Activated B cell treated with CpG ODN at 0.5 μM for 24 hours (primary cell): Measurements from ENCODE around the gene ZRANB3. TPM values are rescaled to one million over a fixed set of nuclear protein-coding genes. Genes with fewer than 3 reads are reported as not detected.

ENCODE experiments used
- ATAC-seq: fragments of 200-7000 bp; cut with Tn5 transposase; one replicate; pipeline ENCODE4 v1.10.0; 2021; ENCODE audit warnings: low read depth, mild to moderate bottlenecking, moderate library complexity
- CTCF ChIA-PET: fragments of 350-600 bp; sonication (Branson Sonifier 250); formaldehyde crosslinking; loops from one replicate; lab custom pipeline; 2021; ENCODE audit warnings: antibody characterized with exemption; lab: Charles Lee
- POLR2A ChIA-PET: fragments of 350-600 bp; sonication (Branson Sonifier 250); formaldehyde crosslinking; loops from one replicate; lab custom pipeline; 2021; ENCODE audit warnings: antibody characterized with exemption; lab: Charles Lee
- DNase-seq: peaks from one replicate; pipeline ENCODE4 v3.0.0; 2022
- H3K27ac Mint-ChIP-seq: one replicate; pipeline ENCODE4 v1.8.0; 2020; ENCODE audit warnings: mixed read lengths
- H3K27me3 Mint-ChIP-seq: one replicate; pipeline ENCODE4 v1.8.0; 2021; ENCODE audit warnings: mixed read lengths
- H3K36me3 Mint-ChIP-seq: one replicate; pipeline ENCODE4 v1.8.0; 2021; ENCODE audit warnings: low read depth, mixed read lengths
- H3K4me1 Mint-ChIP-seq: one replicate; pipeline ENCODE4 v1.8.0; 2021; ENCODE audit warnings: mixed read lengths
- H3K4me3 Mint-ChIP-seq: one replicate; pipeline ENCODE4 v1.8.0; 2020; ENCODE audit warnings: mild to moderate bottlenecking, mixed read lengths
- H3K9me3 Mint-ChIP-seq: one replicate; pipeline ENCODE4 v1.8.0; 2020; ENCODE audit warnings: mixed read lengths
- intact Hi-C: fragments of 100-400 bp; cut with micrococcal nuclease; formaldehyde crosslinking; loops from one replicate; pipeline ENCODE4 v1.15.1; 2024
- total RNA-seq: library from RNA; stranded (reverse); gene quantifications from 2 replicates; pipeline ENCODE4 v1.2.3, GENCODE V29; 2022
- TF ChIP-seq, protein P1 (sequence below): fragments of 200-600 bp; IDR thresholded peaks from one replicate; pipeline ENCODE4 v1.8.0; 2022; ENCODE audit warnings: antibody characterized with exemption, mild to moderate bottlenecking

The ZRANB3 gene
- total RNA-seq, 1 donor from 2014 or later = 14.4 TPM

DNA sequence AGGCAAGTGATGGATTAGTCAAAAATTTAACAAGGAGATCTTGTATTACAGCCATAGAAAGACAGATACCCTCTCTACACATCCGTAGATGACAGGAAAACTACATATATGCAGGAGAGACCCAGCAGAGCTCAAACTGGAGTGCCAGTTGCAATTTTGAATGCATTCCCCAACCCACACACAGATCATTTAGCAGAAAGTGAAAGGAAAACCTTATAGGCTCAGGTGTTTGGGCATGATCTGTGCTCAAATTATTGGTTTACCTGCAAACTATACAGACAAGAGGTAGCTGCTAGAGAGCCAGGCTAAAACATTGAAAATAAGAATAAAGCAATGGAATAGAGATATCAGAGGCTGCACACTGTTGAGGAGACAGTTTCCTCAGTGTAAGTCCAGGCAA, 427.2 kb downstream of the ZRANB3 start:
- TF ChIP-seq, protein P1, sequence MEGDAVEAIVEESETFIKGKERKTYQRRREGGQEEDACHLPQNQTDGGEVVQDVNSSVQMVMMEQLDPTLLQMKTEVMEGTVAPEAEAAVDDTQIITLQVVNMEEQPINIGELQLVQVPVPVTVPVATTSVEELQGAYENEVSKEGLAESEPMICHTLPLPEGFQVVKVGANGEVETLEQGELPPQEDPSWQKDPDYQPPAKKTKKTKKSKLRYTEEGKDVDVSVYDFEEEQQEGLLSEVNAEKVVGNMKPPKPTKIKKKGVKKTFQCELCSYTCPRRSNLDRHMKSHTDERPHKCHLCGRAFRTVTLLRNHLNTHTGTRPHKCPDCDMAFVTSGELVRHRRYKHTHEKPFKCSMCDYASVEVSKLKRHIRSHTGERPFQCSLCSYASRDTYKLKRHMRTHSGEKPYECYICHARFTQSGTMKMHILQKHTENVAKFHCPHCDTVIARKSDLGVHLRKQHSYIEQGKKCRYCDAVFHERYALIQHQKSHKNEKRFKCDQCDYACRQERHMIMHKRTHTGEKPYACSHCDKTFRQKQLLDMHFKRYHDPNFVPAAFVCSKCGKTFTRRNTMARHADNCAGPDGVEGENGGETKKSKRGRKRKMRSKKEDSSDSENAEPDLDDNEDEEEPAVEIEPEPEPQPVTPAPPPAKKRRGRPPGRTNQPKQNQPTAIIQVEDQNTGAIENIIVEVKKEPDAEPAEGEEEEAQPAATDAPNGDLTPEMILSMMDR = no peak
- ChIA-PET CTCF (no interaction called here), POLR2A (interaction anchor here (0.5 kb wide), 1 partner anchor 589 kb away, joined by 4 read pairs; no protein-coding TSS in a partner anchor)
- peaks cover 5% of the 10 kb centered on the region for H3K4me1 Mint-ChIP-seq
- H3K4me3 Mint-ChIP-seq = no peak overlapping the region
- H3K27me3 Mint-ChIP-seq = no peaks in the 10 kb centered on the region
- H3K36me3 Mint-ChIP-seq = peaks cover 52% of the 10 kb centered on the region
- no peak for DNase-seq
- intact Hi-C loops = loop anchor here (5.0 kb wide), 1 partner anchor 47 kb away; no protein-coding TSS in a partner anchor
- peaks cover 3% of the 10 kb centered on the region for H3K9me3 Mint-ChIP-seq
- no peak overlapping the region for H3K27ac Mint-ChIP-seq
- ATAC-seq = no peak

- ChIA-PET CTCF (no interaction called here), POLR2A (no interaction called here)
- peaks cover 57% of the 10 kb centered on the region for H3K36me3 Mint-ChIP-seq
- no peak overlapping the region for H3K27ac Mint-ChIP-seq
- no peaks in the 10 kb centered on the region for H3K27me3 Mint-ChIP-seq
- ATAC-seq (no peak), DNase-seq (no peak)
- no peaks in the 10 kb centered on the region for H3K4me1 Mint-ChIP-seq
- intact Hi-C loops = loop anchor here (5.0 kb wide), 1 partner anchor 43 kb away; no protein-coding TSS in a partner anchor
- no peaks in the 10 kb centered on the region for H3K9me3 Mint-ChIP-seq
- TF ChIP-seq, protein P1 = no peak
- no peak overlapping the region for H3K4me3 Mint-ChIP-seq
These were observed 431.1 kb downstream of the ZRANB3 start for GRCh38 chr2:135099802-135100483.

- intact Hi-C loops = no loop called here
- POLR2A ChIA-PET = no interaction called here
- ATAC-seq (no peak), DNase-seq (no peak)
- TF ChIP-seq, protein P1 = no peak
- CTCF ChIA-PET = no interaction called here
- Mint-ChIP-seq H3K4me3 (no peak overlapping the region), H3K9me3 (no peaks in the 10 kb centered on the region), H3K27me3 (no peaks in the 10 kb centered on the region), H3K36me3 (peaks cover 62% of the 10 kb centered on the region), H3K4me1 (no peaks in the 10 kb centered on the region), H3K27ac (no peak overlapping the region)
These were observed 433.3 kb downstream of the ZRANB3 start for GRCh38 chr2:135097532-135098231.

- TF ChIP-seq, protein P1 = no peak
- ChIA-PET POLR2A (no interaction called here), CTCF (no interaction called here)
- DNase-seq (no peak), ATAC-seq (no peak)
- no peaks in the 10 kb centered on the region for H3K4me1 Mint-ChIP-seq
- H3K27ac Mint-ChIP-seq = no peak overlapping the region
- H3K27me3 Mint-ChIP-seq = no peaks in the 10 kb centered on the region
- H3K36me3 Mint-ChIP-seq = peaks cover 62% of the 10 kb centered on the region
- intact Hi-C loops = no loop called here
- H3K4me3 Mint-ChIP-seq = no peak overlapping the region
- no peaks in the 10 kb centered on the region for H3K9me3 Mint-ChIP-seq
These were observed 434.2 kb downstream of the ZRANB3 start for GRCh38 chr2:135096665-135097446.

DNA sequence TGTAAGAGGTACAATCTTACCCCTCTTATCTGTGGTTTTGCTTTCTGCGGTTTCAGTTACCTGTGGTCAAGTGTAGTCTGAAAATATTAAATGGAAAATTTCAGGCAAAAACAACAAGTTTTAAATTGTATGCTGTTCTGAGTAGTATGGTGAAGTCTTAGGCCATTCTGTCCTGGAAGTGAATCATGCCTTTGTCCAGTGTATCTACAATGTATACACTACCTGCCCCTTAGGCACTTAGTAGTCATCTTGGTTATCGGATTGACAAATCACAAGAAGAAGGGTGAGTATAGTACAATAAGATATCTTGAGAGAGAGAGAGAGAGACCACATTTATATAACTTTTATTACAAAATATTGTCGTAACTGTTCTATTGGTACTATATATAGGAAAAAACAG, 435.4 kb downstream of the ZRANB3 start:
- no peak overlapping the region for H3K27ac Mint-ChIP-seq
- POLR2A ChIA-PET = no interaction called here
- no peaks in the 10 kb centered on the region for H3K4me1 Mint-ChIP-seq
- ATAC-seq = no peak
- intact Hi-C loops = no loop called here
- no peak for DNase-seq
- H3K4me3 Mint-ChIP-seq = no peak overlapping the region
- TF ChIP-seq, protein P1 = no peak
- CTCF ChIA-PET = no interaction called here
- H3K27me3 Mint-ChIP-seq = no peaks in the 10 kb centered on the region
- H3K9me3 Mint-ChIP-seq = no peaks in the 10 kb centered on the region
- H3K36me3 Mint-ChIP-seq = peaks cover 67% of the 10 kb centered on the region
